Activated CD8-positive, alpha-beta memory T cell treated with anti-CD3 and anti-CD28 coated beads, Interleukin-2, amount 50 U/mL, for 1 hour (primary cell): ENCODE data around the gene GARIN5B.

ENCODE experiments used
- DNase-seq: peaks from one replicate; pipeline ENCODE4 v3.0.0-alpha.2; 2020; ENCODE audit errors: extremely low read depth

The GARIN5B gene

DNA sequence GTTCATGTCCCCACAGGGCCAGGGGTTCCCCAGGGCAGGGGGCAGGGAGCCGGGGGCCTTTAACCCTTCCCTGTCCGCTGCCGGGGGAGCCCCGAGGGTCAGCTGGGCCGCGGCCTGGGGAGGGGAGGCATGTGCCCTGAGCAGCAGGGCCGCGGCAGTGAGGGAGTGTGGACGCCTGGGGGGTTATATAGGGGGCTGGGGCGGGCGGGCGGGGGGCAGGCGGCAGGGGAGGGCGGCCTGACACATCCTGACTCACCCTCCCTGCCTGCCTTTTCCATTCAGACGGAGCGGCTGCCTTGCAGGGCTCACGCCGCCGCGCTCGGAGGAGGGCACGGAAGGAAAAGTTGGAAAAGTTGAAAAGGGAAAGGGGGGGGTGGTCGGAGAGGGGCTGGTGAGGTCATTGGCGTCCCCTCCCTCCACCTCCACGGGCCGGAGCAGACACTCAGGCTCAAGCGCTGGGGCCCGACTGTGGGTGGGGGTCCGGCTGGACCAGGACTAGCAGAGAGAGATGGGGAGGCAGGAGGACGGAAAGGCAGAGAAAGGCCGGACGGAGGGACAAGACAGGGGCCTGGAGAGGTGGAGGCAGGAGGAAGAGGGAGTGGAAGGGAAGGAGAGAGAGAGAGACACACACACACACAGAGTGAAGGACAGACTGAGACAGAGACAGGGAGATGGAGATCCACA lies 7.4 kb upstream of the GARIN5B start, which contains the start of gene IL11:
Gene IL11 (minus strand): TSS at position 159 of the 684 bp plus-strand sequence. CDS start 153 bp downstream, at position 6.
- DNase-seq, result no peak

DNA sequence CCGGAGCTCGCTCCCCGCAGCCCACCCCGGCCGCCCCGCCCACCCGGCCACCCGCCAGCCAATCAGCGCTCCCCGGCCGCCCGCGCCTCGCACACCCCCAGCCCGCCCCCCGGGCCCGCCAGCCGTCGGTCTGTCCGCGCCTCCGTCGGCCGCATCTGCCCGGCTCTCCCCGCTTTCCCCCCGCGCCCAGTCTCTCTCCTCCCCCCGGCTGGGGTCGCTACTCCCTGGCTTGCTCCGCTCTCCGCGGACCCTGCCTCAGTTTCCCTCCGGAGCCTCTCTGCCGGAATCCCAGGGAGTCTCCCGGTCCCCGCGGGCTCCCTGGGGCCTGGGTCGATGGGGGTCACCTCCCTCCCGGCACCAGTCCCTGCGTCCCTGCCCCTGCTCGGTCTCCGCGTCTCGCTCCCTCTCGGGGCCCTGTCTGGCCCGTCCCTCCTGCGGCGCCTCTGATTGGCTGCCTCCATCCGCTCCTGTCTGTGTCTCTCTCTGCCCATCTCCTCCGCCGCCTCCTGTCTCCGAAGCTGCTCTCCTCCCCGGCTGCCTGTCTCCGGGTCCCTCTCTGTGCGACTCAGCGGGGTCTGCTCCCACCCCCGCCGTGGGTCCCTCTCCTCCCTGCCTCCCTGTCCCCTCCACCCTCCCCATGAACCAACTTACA lies 6.7 kb upstream of the GARIN5B start:
- no peak for DNase-seq

DNA sequence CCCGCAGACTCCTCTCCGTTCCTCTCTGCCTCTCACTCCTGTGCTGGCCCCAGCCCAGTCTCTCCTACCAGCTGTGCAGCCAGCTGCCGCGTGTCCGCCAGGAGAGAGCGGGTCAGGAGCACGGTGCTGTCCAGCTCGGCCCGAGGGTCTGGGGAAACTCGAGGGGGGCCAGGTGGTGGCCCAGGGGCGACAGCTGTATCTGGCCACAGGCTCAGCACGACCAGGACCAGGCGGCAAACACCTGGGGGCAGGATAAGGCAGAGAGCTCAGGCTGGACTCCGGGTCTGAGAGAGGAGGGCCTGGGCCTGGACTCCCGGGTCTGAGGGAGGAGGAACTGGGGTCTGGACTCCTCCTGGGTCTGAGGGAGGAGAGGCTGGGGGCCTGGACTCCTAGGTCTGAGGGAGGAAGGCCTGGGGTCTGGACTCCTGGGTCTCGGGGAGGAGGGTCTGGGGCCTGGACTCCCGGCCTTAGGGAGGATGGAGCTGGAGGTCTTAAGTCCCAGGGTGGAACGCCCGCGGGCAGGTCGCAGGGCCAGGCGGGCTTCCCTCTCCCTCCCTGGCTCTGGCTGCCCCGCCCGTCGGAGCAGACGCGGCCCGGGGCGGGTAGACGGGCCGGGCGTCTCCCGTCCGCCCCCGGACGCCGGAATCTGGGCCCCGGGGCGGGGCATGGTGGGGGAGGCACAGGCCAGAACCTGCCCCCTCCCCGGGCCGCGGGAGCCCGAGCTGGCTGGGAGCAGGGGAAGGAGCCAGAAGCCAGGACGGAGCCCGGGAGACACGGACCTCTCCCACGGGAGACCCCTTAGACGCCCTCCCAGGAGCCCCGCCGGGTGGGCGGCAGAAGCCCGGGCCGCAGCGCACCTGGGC lies 5.9 kb upstream of the GARIN5B start:
- DNase-seq, result no peak

DNA sequence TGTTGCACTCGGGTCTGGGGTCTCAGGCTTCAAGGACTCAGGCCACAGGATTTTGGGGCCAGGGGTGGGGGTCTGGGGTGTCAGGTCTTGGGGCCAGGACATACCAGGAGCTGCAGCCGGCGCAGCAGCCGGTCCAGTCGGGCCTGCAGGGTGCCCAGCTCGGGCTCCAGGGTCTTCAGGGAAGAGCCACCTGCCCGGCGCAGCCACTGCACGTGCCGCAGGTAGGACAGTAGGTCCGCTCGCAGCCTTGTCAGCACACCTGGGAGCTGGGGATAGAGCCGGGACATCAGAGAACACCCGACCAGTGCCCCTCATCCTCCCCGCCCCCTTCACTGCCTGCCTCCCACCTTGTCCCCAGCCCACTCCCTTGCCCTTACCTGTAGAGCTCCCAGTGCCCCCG lies 5.0 kb upstream of the GARIN5B start:
- DNase-seq, result no peak

DNA sequence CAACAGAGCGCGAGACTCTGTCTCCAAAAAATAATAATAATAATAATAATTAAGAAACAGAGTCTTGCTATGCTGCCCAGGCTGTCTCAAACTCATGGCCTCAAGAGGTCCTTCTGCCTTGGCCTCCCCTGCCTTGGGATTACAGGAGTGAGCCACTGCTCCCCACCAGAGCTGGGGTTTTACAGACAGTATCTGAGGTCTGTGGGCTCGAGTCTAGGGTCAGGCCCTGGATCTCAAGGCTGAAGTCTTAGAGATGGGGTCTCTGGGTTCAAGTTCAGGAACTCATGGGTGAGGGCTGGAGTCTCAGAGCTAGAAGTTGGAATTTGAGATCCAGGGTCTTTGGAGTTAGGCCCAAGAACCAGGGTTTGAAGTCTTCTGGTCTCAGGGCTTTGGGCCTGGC lies 3.7 kb upstream of the GARIN5B start:
- DNase-seq, result no peak

DNA sequence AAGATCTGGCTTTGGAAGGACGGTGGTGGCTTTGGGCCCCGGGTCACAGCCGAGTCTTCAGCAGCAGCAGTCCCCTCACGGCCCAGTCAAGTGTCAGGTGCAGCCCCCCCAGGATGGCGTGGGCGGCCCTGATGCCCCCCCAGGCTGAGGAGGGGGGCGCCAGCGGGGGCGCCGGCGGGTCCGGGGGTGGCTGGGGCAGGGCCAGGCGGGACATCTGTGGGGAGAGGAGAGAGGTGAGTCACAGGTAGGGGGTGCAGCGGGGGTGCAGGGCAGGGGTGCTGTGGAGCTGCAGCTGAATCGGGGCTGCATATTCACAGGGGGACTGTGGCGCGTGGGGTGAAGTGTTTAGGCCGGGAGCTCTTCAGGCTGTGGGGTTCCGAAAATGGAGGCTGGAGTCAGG lies 2.9 kb upstream of the GARIN5B start:
- DNase-seq, result no peak

DNA sequence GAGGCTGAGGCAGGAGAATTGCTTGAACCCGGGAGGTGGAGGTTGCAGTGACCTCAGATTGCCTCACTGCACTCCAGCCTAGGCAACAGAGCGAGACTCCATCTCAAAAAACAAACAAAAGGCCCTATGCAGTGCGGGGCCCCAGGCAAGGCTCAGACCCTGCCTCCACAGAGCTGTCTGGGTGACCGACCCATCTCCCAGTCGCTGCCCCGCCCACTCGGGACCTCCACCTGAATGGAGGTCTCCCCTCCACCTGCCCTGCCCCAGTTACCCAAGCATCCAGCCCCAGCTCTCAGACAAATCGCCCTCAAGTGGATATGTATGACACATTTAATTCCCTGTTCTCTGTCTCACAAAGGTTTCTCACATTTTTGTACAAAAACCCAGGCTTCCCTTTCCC lies 2.2 kb upstream of the GARIN5B start:
- no peak for DNase-seq

DNA sequence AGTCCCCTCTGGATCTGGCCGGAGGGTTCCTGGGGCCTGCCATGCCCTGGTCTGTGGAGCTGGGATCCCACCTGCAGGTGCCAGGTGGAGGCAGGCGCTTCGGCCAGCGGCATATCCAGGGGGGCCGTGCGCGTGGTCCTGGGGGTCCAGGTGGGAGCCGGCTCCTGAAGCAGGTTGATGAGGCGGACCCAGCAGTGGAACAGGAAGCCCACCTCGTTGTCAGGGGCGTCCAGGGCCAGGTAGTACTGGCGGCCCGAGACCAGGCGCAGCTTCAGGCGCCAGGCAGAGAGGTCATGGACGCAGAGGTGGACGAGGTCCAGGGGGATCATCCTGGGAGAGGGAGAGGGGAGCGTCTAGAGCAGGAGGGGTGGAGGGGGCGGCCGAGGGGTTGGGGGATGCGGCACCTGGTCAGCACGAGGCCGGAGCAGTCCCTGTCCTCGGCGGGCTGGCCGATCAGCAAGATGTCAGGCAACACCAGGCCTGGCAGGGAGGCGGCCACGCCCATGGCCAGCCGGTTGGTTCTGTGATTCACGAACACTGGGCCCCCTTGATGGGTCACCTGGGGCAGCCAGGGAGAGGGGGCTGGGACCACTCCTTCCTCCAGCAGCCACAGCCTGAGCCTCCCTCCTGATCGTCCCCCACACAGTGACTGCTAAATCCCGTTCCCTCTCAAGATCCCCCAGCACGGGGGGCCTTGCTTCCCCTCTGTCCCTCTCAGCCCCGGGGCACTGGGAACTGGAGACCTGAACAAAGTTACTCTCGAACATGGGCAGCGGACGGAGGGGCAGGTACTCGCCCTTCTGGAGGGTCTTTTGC lies 678 bp downstream of the GARIN5B start:
- no peak for DNase-seq

DNA sequence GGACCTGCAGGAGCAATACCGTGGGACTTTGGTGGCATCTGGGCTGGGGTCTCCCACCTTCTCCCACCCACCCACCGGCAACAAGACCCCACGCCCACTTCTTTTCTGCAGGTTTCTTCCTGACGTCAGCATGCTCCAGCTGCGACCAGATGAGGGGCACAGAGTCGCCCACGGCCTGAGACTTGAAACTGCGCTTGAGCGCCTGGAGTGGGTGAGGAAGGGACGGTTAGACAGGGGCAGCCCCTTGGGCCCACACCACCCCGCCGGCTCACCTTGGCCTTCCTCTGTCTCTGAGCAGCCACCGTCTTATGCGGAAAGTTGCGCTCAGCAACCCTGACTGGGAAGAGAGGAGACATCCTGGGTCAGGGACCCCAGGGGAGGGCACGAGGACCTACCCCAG lies 2.2 kb downstream of the GARIN5B start:
- no peak for DNase-seq

DNA sequence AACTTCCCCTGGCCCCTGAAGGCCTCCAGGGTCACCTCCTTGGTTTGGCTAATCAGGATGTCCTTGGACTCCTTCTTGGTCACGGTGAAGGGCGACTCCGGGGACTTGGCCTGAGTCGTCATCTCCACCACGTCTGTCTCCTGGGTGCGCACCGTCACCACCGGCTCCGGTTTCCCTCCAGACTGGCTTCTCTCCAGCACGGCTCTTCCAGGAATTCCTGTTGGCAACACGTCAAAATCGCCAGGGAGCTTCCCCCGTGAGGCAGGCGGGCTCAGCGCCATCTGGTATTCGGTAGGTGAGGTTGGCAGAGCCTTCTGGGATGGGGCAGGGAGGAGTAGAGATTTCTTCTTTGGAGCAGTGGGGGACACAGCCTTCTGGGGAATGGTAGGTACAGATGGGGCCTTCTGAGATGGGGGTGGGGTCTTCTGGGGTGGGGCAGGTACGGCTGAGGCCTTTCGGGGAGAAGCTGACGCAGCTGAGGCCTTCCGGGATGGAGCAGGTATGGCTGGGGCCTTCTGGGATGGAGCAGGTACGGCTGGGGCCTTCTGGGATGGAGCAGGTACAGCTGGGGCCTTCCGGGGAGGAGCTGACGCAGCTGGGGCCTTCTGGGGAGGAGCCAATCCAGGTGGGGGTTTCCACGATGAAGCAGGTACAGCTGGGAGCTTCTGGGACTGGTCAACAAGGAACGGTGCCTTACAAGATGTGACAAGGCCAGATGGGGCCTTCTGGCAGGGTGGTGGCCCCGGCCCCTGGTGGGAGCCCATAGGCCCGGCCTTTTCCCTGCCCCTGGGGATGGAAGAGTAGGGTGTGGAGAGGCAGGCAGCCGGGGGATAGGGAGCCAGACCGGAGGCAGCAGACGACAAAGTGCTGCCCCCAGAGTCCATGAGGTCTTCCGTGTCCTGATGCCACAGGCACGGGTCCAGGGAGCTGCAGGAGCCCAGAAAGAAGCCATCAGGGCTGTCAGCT lies 3.8 kb downstream of the GARIN5B start:
- DNase-seq, result no peak

DNA sequence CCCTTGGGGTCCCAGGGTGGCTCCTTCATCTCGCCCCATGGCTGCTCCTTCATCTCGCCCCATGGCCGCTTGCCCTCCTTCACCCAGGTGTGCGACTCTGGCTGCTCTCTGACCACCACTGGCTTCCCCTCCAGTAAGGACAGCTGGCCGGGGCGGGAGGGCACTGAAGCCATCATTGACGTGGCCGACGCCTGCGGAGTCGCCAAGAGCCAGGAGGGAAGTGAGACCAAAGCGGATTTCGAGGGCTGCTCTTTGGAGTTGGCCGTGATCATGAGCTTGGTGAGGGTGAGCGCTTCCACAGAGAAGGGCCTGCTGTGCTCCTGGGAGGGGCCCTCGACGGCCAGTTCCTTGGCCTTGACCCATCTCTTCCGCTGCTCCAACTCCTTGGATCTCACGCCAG lies 4.6 kb downstream of the GARIN5B start:
- DNase-seq, result no peak

DNA sequence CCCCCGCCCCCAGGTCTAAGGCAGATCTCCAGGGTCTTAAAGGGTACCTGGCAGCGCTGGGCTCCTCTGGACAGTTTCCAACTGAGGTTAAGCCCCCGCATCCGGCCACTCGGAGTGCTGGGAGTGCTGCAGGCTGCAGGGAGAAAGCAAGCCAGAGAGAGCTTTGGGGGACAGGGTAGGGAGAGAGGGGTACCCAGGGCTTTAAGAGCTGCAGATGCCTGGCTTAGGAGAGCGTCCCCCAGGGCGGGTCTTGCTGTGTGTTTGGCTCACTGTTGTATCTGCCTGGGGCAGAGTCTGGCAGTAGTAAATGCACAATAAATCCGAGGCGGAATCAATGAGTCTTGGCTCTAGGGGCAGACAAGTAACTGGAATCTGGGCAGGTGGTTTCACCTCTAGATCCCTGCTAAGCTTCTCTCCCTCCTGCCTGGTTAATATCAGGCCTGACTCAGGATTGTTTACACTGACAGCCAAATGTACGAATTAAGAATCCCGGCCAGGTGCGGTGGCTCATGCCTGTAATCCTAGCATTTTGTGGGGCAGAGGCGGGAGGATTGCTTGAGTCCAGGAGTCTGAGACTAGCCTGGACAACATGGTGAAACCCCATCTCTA lies 7.7 kb downstream of the GARIN5B start:
- no peak for DNase-seq

DNA sequence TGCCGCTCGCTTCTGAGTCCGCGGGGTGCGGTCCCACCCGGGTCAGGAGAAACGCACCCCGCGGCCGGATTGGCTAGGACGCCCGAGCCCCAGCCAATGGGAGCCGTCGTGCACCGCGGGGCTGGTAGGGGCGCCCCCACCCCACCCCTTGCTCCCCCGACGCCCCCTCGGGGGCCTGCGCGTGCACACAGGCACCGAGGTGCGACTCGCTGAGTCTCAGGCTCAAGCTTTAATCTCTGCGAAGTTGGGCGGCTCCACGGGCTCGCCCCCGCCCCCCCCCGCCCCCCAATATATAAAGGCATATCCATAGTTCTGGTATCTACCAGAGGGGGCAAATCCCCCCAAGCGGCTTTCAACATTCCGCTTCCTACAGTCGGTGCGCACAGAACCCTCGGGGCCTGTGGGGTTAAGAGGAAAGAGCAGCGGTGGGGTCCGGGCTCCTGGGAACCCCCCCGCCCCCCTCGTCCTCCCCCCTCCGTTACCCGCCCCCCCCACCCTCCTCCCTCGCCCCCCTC lies 8.3 kb downstream of the GARIN5B start, which contains the start of gene COX6B2:
Gene COX6B2 (minus strand): TSS at position 22 of the 515 bp plus-strand sequence. CDS start 198 bp downstream, outside the sequence.
- no peak for DNase-seq

DNA sequence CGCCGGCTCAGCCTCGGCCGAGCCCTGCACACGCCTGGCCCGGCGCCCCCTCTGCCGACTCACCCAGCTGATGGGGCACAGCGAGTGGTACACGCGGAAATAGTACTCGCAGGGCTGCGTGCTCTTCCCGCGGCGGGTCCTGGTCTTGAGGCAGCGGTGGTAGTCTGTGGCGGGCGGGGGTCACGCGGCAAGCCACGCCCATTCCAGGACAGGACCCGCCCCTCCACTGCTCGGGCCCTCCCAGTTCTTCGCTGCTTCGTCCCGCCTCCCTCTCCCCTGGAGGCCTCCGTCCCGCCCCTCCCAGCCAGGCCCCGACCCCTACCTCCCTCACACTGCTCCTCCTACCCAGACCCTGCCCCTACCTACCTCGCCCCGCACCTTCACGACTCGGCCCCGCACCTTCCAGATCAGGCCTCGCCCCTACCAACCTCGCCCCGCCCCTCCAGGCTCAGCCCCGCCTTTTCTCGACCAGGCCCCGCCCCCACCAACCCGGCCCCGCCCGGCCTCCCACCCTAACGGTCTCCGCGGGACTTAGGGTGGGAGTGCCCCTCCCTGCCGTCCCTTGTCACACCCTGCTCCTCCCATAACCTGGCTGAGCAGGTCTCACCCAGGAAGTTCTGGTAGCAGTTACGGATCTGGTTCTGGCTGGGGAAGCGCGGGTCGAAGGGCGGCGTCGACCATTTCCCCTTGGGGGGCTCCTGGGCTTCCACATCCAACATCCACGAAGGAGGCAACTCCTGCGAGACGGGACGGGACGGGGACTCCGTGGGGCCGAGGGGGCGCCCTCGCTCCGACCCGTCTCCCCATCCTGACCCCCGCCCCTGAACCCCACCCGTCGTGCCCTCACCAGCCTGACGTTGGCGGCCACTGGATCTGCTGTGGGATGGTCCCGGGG lies 9.0 kb downstream of the GARIN5B start:
- DNase-seq, result no peak

DNA sequence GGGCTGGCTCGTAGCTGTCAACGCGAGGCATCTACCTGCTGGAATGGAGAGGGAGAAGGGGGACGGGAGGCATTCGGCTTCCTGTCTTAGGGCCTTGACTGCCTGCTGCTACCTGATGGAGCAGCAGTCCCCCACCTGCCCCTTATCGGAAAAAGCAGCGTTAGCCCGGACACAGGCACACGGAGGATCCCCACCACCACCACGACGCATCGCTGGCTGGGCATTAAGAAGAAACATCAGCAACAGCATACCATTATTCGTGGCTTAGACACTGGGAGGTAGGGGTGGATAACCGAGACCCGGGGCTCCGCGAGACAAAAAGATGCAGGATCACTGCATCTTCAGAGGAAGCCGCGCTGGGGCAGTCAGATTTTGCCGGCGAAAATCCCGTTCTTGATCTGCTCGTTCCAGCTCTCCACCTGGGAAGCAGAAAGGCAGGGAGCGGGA lies 9.7 kb downstream of the GARIN5B start:
- no peak for DNase-seq

DNA sequence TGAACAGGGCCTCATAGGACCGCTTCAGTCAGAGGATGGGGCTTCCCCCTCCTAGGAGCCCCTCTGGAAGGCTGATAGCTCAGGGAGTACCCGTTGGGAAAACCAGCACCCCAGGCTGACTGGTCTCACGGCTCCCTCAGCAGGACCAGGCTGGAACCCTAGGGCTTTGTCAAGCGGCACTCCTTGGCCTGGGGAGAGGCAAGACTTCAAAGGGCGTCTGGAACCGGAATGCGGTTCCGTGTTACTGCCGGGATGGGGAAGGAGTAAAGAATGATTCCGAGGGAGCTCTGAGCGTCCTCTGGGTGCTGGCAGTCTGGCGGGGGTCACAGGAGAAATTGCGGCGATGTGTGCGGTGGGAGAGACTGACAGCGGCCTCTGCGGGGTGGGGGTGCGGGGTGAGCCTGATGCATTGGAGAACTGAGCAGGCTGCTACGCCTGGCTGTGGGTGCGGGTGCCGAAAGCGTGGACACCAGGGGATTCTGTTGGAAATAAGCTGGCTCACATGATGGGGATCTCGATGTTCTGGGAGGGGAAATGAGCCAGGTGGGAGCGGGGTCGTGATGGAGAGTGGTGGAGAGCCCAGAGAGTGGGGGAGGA lies 10.4 kb downstream of the GARIN5B start:
- DNase-seq, result no peak

DNA sequence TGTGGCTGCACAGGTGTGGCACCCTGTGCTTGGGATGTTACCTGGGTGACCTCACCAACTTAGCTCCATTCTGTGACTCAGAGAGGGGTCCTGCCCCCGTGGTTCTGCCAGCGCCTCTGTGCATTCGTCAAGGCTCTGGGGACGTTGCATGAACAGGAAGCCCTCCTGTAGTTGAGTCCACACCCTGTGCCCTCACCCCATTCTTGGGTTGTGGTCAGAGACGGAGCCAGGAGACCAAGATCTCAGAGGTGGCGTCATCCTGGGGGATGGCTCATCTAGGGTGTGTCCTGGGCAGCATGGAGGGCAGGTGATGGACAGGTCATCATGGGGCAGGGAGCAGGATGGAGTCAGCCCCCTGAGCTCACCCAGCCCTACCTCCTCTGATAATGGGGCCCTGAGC lies 11.0 kb downstream of the GARIN5B start:
- no peak for DNase-seq

DNA sequence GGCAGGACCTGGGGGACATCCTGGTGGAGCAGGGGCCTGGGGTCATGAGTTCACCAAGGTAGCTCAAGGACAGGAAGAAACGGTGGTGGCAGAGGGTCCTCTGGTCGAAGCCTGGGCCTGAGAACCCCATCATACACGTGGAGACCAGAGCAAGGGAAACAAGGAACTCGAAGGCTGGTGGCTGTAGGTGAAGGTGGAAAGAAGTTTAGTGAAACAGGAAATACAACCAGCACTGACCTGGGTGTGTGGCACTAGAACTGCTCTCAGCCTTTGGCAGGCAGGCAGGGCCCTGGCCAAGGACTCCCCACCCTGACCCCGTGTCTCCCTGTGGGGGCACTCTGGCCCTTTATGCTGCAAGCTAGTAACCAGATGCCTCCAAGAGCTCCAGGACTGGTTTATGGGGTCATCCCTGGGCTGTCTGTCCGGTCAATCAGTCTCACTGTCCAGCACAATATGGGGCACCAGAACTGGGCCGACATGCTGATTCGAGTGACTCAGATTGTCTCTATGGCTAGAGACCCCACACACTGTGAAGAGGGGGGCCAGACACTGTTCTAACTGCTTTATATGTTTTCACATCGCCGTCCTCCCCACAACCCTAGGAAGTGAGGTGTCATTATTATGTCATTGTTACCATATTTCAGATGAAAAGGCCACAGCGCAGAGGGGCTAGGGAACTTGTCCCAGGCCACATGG lies 12.3 kb downstream of the GARIN5B start:
- DNase-seq, result no peak
